GM23338 (cell line): ENCODE data around the gene MAPT. TPM values are rescaled to one million over a fixed set of nuclear protein-coding genes. Genes with fewer than 3 reads are reported as not detected.

ENCODE experiments used
- ATAC-seq: fragments of 200-7000 bp; cut with Tn5 transposase; 3 replicates; pipeline ENCODE4 v1.9.1; 2020
- DNase-seq: peaks from one replicate; pipeline ENCODE4 v3.0.0-alpha.2; 2015; ENCODE audit warnings: low spot score
- H2AFZ ChIP-seq: fragments of 200-600 bp; sonication (generic); 2 replicates; pipeline ENCODE4 v1.8.0; 2016; ENCODE audit warnings: antibody characterized with exemption, mild to moderate bottlenecking, moderate library complexity
- H3F3A ChIP-seq: fragments of 200-600 bp; sonication (generic); replicated peaks from 2 replicates; pipeline ENCODE4 v1.8.0; 2017; ENCODE audit warnings: antibody characterized with exemption, mixed run types, low read depth
- H3K27ac ChIP-seq: fragments of 200-600 bp; sonication (generic); 2 replicates; pipeline ENCODE4 v1.6.1; 2016; ENCODE audit warnings: low read depth
- H3K27me3 ChIP-seq: fragments of 200-600 bp; sonication (generic); 2 replicates; pipeline ENCODE4 v1.8.0; 2016; ENCODE audit warnings: mild to moderate bottlenecking, mixed run types, moderate library complexity; ENCODE audit not compliant: insufficient read depth
- H3K36me3 ChIP-seq: fragments of 200-600 bp; sonication (generic); 2 replicates; pipeline ENCODE4 v1.8.0; 2016; ENCODE audit warnings: mild to moderate bottlenecking; ENCODE audit not compliant: insufficient read depth
- H3K4me1 ChIP-seq: fragments of 200-600 bp; sonication (generic); 2 replicates; pipeline ENCODE4 v1.8.0; 2016; ENCODE audit warnings: mild to moderate bottlenecking, moderate library complexity; ENCODE audit not compliant: insufficient read depth
- H3K4me2 ChIP-seq: fragments of 200-600 bp; sonication (generic); 2 replicates; pipeline ENCODE4 v1.7.1; 2017; ENCODE audit warnings: mixed run types
- H3K4me3 ChIP-seq: fragments of 200-600 bp; sonication (generic); 2 replicates; pipeline ENCODE4 v1.6.1; 2016; ENCODE audit warnings: mixed run types
- H3K79me2 ChIP-seq: fragments of 200-600 bp; sonication (generic); replicated peaks from 2 replicates; pipeline ENCODE4 v1.8.0; 2017; ENCODE audit warnings: mild to moderate bottlenecking; ENCODE audit not compliant: insufficient read depth
- H3K9me2 ChIP-seq: fragments of 200-600 bp; sonication (generic); 2 replicates; pipeline ENCODE4 v1.8.0; 2017; ENCODE audit not compliant: insufficient read depth
- H4K20me1 ChIP-seq: fragments of 200-600 bp; sonication (generic); replicated peaks from 2 replicates; pipeline ENCODE4 v1.8.0; 2017; ENCODE audit warnings: mild to moderate bottlenecking; ENCODE audit not compliant: insufficient read depth
- H3K27ac Mint-ChIP-seq: 2 replicates; pipeline ENCODE4 v1.8.0; 2020; ENCODE audit warnings: inconsistent platforms, mild to moderate bottlenecking, moderate library complexity, mixed read lengths
- H3K27me3 Mint-ChIP-seq: 3 replicates; pipeline ENCODE4 v1.8.0; 2022; ENCODE audit warnings: low read depth, mild to moderate bottlenecking, moderate library complexity, mixed read lengths, inconsistent platforms; ENCODE audit not compliant: insufficient read depth, poor library complexity
- H3K36me3 Mint-ChIP-seq: 3 replicates; pipeline ENCODE4 v1.8.0; 2021; ENCODE audit warnings: low read depth, mild to moderate bottlenecking, inconsistent platforms, moderate library complexity, mixed read lengths
- H3K4me1 Mint-ChIP-seq: 3 replicates; pipeline ENCODE4 v1.8.0; 2020; ENCODE audit warnings: mild to moderate bottlenecking, inconsistent platforms, mixed read lengths
- H3K4me3 Mint-ChIP-seq: 3 replicates; pipeline ENCODE4 v1.8.0; 2021; ENCODE audit warnings: moderate library complexity, mild to moderate bottlenecking, inconsistent platforms, mixed read lengths
- H3K9me3 Mint-ChIP-seq: 3 replicates; pipeline ENCODE4 v1.8.0; 2020; ENCODE audit warnings: moderate library complexity, mild to moderate bottlenecking, inconsistent platforms, mixed read lengths
- CTCF ChIP-seq, 2 experiments: fragments of 200-600 bp in 1 of 2; sonication (generic) in 1 of 2; conservative IDR thresholded peaks; 2 replicates each; pipeline versions ENCODE4 v1.5.1 to v1.6.1; 2016 to 2017; ENCODE audit warnings: antibody characterized with exemption in 2 of 2, low read depth in 2 of 2, mild to moderate bottlenecking in 2 of 2, moderate library complexity in 1 of 2
- ETS1 ChIP-seq: IDR thresholded peaks from 2 replicates; pipeline ENCODE4 v1.6.1; 2016; ENCODE audit warnings: antibody characterized with exemption
- EZH2 ChIP-seq: fragments of 200-600 bp; sonication (generic); IDR thresholded peaks from one replicate; pipeline ENCODE4 v1.8.0; 2017; ENCODE audit warnings: antibody characterized with exemption, mild to moderate bottlenecking, low read depth; ENCODE audit not compliant: unreplicated experiment
- EZH2phosphoT487 ChIP-seq: fragments of 200-600 bp; sonication (generic); IDR thresholded peaks from one replicate; pipeline ENCODE4 v1.8.1; 2018; ENCODE audit warnings: antibody characterized with exemption; ENCODE audit not compliant: unreplicated experiment
- NANOG ChIP-seq: IDR thresholded peaks from 2 replicates; pipeline ENCODE4 v1.6.1; 2016; ENCODE audit warnings: antibody characterized with exemption, borderline replicate concordance
- POLR2AphosphoS5 ChIP-seq: IDR thresholded peaks from 2 replicates; pipeline ENCODE4 v1.6.1; 2016; ENCODE audit warnings: antibody characterized with exemption, low read depth
- REST ChIP-seq: IDR thresholded peaks from one replicate; pipeline ENCODE4 v1.6.1; 2018; ENCODE audit warnings: antibody characterized with exemption; ENCODE audit not compliant: unreplicated experiment
- STAT1 ChIP-seq: IDR thresholded peaks from one replicate; pipeline ENCODE4 v1.6.1; 2016; ENCODE audit warnings: antibody characterized with exemption; ENCODE audit not compliant: unreplicated experiment
- polyA plus RNA-seq: library from polyadenylated mRNA; unstranded; fragments of >200 nt; fragmentation: Nextera tagmentation; extraction: Ambion mirVana; gene quantifications from 2 replicates; pipeline ENCODE4 v1.2.1, GENCODE V29; 2016
- total RNA-seq: library from RNA; depleted of rRNA; stranded (reverse); fragments of >200 nt; shearing (Covaris generic); gene quantifications from 2 replicates; pipeline ENCODE4 v1.2.3, GENCODE V29; 2014

The MAPT gene
- total and polyA plus RNA-seq, 2 experiments from 2014 or later: 1.1 to 2.1 TPM

- peaks cover 10% of the 10 kb centered on the region; the same call in 1 of the 2 replicates for H3F3A ChIP-seq
- peaks cover 86% of the 10 kb centered on the region for H3K36me3 Mint-ChIP-seq
- H3K27me3 ChIP-seq: no peaks in the 10 kb centered on the region
- no peak overlapping the region for H2AFZ ChIP-seq
- H3K36me3 ChIP-seq: peaks cover 69% of the 10 kb centered on the region
- H3K79me2 ChIP-seq: peaks cover 7% of the 10 kb centered on the region; the same call in 1 of the 2 replicates
- ATAC-seq (peak; percentile 24; the same call in 1 of the 3 replicates), DNase-seq (no peak)
- H3K27ac Mint-ChIP-seq: no peak overlapping the region
- H3K4me3 ChIP-seq: no peak overlapping the region
- H3K9me3 Mint-ChIP-seq: no peaks in the 10 kb centered on the region
- H4K20me1 ChIP-seq: peaks cover 18% of the 10 kb centered on the region
- peaks cover 4% of the 10 kb centered on the region for H3K27me3 Mint-ChIP-seq
- H3K4me2 ChIP-seq: no peak overlapping the region
- H3K4me1 Mint-ChIP-seq: no peaks in the 10 kb centered on the region
- no peak overlapping the region for H3K27ac ChIP-seq
- H3K9me2 ChIP-seq: no peaks in the 10 kb centered on the region
- no peaks in the 10 kb centered on the region for H3K4me1 ChIP-seq
- H3K4me3 Mint-ChIP-seq: no peak overlapping the region
- TF ChIP-seq REST: no peak
- TF ChIP-seq EZH2: no peak
Measured at GRCh38 chr17:46037722-46038255, 143.4 kb downstream of the MAPT start.

GRCh38 chr17:46038414-46038813 is 144.1 kb downstream of the MAPT start:
- no peak overlapping the region for H3K4me3 Mint-ChIP-seq
- no peak for TF ChIP-seq EZH2phosphoT487
- TF ChIP-seq STAT1: no peak
- TF ChIP-seq REST: no peak
- TF ChIP-seq POLR2AphosphoS5: no peak
- no peak for TF ChIP-seq EZH2
- no peak for TF ChIP-seq CTCF (conservative IDR thresholded peaks at IDR 0.05; ENCODE audit: low read depth in 2 of 2)
- no peak for TF ChIP-seq NANOG
- no peak for TF ChIP-seq ETS1

More at GRCh38 chr17:46038414-46038813, 144.1 kb downstream of the MAPT start:
- peaks cover 14% of the 10 kb centered on the region; the same call in 1 of the 2 replicates for H3F3A ChIP-seq
- no peaks in the 10 kb centered on the region for H3K27me3 ChIP-seq
- no peak overlapping the region for H3K4me2 ChIP-seq
- H3K4me1 ChIP-seq: no peaks in the 10 kb centered on the region
- DNase-seq (no peak), ATAC-seq (no peak)
- no peak overlapping the region for H2AFZ ChIP-seq
- peaks cover 2% of the 10 kb centered on the region for H3K27me3 Mint-ChIP-seq
- H3K79me2 ChIP-seq: peaks cover 12% of the 10 kb centered on the region
- peaks cover 86% of the 10 kb centered on the region for H3K36me3 Mint-ChIP-seq
- peaks cover 68% of the 10 kb centered on the region for H3K36me3 ChIP-seq
- H4K20me1 ChIP-seq: peaks cover 17% of the 10 kb centered on the region
- no peak overlapping the region for H3K27ac ChIP-seq
- no peaks in the 10 kb centered on the region for H3K9me3 Mint-ChIP-seq
- H3K4me1 Mint-ChIP-seq: no peaks in the 10 kb centered on the region
- H3K9me2 ChIP-seq: no peaks in the 10 kb centered on the region
- no peak overlapping the region for H3K4me3 ChIP-seq
- peak overlapping the region; percentile 36; the same call in 1 of the 2 replicates for H3K27ac Mint-ChIP-seq
